Measurements from ENCODE around the gene FAM20A.
A peak's percentile ranks its signal among the peaks of the same experiment; 100 is the strongest.
"Not testable (repeated sequence)": the region's sequence is repeated elsewhere in the genome, so short reads cannot be mapped to it uniquely, and the experiment has no call there.

The FAM20A gene

GRCh38 chr17:68518063-68518815 is 82.9 kb downstream of the FAM20A start:
- DNase-seq: no peak

GRCh38 chr17:68517605-68518004 is 83.6 kb downstream of the FAM20A start:
- not testable (repeated sequence) for DNase-seq

- DNase-seq: no peak
These were observed 84.4 kb downstream of the FAM20A start for GRCh38 chr17:68516732-68517131.

- no peak for DNase-seq
These were observed 86.1 kb downstream of the FAM20A start for GRCh38 chr17:68514831-68515635.

- no peak for DNase-seq
These were observed 87.2 kb downstream of the FAM20A start for GRCh38 chr17:68513932-68514331.

- no peak for DNase-seq
These were observed 88.2 kb downstream of the FAM20A start for GRCh38 chr17:68512960-68513474.

GRCh38 chr17:68512247-68512959 is 88.8 kb downstream of the FAM20A start, which contains the start of gene PRKAR1A:
Gene PRKAR1A, plus strand, starts transcription at chr17:68512430. Its CDS starts 2,970 bp downstream, at chr17:68515400.
- peak; percentile 54 to 70 for DNase-seq

GRCh38 chr17:68511671-68512246 is 89.4 kb downstream of the FAM20A start:
- DNase-seq: peak; percentile 39 to 68

- DNase-seq: peak in 1 of 2 experiments; percentile 25
These were observed 89.9 kb downstream of the FAM20A start for GRCh38 chr17:68511254-68511670.

- DNase-seq: no peak
These were observed 91.8 kb downstream of the FAM20A start for GRCh38 chr17:68509141-68510057.

GRCh38 chr17:68507576-68507975 is 93.6 kb downstream of the FAM20A start:
- no peak for DNase-seq

GRCh38 chr17:68505951-68506350 is 95.2 kb downstream of the FAM20A start:
- DNase-seq: no peak

- DNase-seq: no peak
These were observed 100.1 kb downstream of the FAM20A start for GRCh38 chr17:68501074-68501473.

GRCh38 chr17:68499587-68499986 is 101.6 kb downstream of the FAM20A start:
- DNase-seq: no peak

GRCh38 chr17:68498479-68499326 is 102.5 kb downstream of the FAM20A start:
- no peak for DNase-seq

- DNase-seq: no peak
These were observed 103.3 kb downstream of the FAM20A start for GRCh38 chr17:68497885-68498319.

- no peak for DNase-seq
These were observed 106.1 kb downstream of the FAM20A start for GRCh38 chr17:68495081-68495480.

GRCh38 chr17:68492394-68493054 is 108.6 kb downstream of the FAM20A start:
- DNase-seq: not testable (repeated sequence)

GRCh38 chr17:68491381-68492231 is 109.6 kb downstream of the FAM20A start:
- DNase-seq: no peak
